Sigmoid colon (tissue), 4 donors: ENCODE results near the gene S100A16.

Source experiments
- POLR2AphosphoS5 ChIP-seq, 4 donors: sonication (generic); formaldehyde crosslinking; IDR thresholded peaks; one replicate each; pipeline ENCODE4 v1.6.1; 2017; ENCODE audit warnings: antibody characterized with exemption in 4 of 4
- TF ChIP-seq, protein P1 (sequence below), 4 experiments: fragments of 450-650 bp in 3 of 4; fragments of 200-600 bp in 1 of 4; IDR thresholded peaks; one replicate each; pipeline ENCODE4 v1.5.1; 2016 to 2019; ENCODE audit warnings: antibody characterized with exemption in 4 of 4, mild to moderate bottlenecking in 3 of 4, moderate library complexity in 2 of 4

DNA sequence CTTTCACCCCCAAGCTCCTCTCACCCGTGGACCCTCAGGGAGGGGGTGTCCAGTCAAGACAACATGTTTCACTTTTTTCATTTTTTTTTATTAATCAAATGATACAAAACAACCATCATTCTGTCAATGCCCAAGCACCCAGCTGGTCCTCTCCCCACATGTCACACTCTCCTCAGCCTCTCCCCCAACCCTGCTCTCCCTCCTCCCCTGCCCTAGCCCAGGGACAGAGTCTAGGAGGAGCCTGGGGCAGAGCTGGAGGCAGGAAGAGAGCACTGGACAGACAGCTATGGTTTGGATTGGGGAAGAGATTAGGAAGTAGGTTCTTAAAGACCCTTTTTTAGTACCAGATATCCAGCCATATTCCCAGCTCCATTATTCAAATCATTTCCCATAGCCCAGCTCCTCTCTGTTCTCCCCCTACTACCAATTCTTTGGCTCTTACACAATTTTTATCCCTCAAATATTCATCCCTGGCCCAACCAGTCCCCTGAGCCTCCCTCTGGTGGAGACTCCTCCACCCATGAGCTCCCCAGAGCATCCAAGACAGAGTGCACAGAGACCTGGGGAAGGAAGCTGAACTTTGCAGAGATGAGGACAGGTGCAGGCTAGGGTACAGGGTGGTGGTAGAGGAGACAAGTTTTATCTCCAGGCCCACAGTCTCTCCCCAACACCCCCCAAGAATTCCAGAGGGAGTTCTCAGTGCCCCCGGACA is 1.4 kb upstream of the S100A16 start:
- no peak for TF ChIP-seq POLR2AphosphoS5 (IDR thresholded peaks at IDR 0.05)
- TF ChIP-seq, protein P1, sequence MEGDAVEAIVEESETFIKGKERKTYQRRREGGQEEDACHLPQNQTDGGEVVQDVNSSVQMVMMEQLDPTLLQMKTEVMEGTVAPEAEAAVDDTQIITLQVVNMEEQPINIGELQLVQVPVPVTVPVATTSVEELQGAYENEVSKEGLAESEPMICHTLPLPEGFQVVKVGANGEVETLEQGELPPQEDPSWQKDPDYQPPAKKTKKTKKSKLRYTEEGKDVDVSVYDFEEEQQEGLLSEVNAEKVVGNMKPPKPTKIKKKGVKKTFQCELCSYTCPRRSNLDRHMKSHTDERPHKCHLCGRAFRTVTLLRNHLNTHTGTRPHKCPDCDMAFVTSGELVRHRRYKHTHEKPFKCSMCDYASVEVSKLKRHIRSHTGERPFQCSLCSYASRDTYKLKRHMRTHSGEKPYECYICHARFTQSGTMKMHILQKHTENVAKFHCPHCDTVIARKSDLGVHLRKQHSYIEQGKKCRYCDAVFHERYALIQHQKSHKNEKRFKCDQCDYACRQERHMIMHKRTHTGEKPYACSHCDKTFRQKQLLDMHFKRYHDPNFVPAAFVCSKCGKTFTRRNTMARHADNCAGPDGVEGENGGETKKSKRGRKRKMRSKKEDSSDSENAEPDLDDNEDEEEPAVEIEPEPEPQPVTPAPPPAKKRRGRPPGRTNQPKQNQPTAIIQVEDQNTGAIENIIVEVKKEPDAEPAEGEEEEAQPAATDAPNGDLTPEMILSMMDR (IDR thresholded peaks at IDR 0.05): no peak
